ENCODE results near the gene FOXK1. TPM values are rescaled to one million over a fixed set of nuclear protein-coding genes. Genes with fewer than 3 reads are reported as not detected.

FOXK1 gene
- total RNA-seq, 1 experiment from 2014 or later = 20.8 TPM

DNA sequence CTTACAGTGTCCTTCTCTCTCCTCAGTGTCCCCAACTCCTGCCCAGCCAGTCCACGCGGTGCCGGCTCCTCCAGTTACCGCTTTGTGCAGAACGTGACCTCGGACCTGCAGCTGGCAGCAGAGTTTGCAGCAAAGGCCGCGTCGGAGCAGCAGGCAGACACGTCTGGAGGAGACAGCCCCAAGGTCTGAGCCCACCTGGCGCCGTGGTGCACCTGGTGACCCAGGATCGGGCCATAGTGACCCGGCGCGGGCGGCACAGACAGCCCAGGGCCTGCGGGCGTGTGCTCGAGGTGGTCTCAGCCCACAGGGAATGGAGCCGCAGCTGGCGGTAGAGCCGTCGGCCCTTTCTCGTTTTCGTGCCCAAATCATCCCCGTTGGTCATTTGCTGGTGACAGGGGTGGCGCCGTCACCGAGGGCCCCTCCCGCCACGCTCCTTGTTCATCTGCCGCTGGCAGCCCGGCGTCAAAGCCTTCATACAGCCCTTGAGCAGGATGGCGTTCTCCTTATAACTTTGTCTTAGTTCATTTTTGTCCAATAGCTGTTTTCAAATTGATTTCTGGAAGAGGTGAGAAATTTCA is 72.4 kb downstream of the FOXK1 start:
- no peak for DNase-seq (ENCODE audit: low spot score)
- in situ Hi-C loops (cut with HindIII; ENCODE audit: low sequenced_read_pairs) = no loop called here

DNA sequence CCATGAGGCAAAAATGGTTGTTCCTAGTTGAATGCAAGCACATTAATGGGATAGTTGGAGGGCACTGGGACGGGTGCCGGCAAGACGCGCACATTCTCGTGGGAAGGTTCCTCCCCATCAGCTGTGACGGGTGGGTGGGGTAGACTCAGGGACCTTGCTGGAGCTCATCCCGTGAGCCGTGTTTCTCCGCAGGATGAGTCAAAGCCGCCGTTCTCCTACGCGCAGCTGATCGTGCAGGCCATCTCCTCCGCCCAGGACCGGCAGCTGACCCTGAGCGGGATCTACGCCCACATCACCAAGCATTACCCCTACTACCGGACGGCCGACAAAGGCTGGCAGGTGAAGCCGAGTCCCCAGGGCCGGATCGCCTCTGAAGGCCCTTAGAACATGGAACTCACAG is 73.0 kb downstream of the FOXK1 start:
- in situ Hi-C loops (cut with HindIII; ENCODE audit: low sequenced_read_pairs) = no loop called here
- DNase-seq (ENCODE audit: low spot score) = no peak

DNA sequence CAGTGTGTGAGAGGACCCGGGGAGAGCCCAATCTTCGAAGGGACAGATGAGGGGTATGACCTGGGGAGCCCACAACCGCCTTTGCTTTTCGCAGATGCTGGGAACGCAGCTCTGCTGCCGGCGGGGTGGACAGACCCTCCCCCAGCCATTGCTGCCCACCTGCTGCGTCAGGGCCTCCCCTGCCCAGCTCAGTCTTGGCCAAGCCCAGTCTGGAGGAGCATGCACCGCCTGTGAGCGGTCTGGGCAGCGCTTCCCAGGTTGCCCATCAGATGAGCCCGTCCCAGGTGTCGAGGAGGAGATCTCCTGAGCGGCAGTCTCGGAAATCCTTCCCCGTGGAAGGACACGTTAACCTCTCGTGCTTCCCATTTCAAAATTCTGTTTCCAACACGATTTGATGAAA is 76.0 kb downstream of the FOXK1 start:
- no peak for DNase-seq (ENCODE audit: low spot score)
- in situ Hi-C loops (cut with HindIII; ENCODE audit: low sequenced_read_pairs) = no loop called here

DNA sequence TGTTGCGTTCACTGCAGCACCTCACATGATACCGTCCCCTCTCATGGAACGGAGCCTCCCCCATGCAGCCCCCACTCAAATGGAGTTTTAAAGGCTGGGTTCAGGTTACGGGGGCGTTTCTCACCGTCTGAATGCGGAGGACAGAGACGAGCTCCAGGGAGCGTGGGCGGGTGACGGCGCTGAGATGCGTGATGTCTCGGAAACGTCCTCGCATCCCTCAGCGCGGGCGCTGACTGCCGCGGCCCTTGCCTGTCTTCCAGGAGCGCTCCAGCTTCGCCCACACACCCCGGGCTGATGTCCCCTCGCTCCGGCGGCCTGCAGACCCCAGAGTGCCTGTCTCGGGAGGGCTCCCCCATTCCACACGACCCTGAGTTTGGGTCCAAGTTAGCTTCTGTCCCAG is 76.7 kb downstream of the FOXK1 start:
- DNase-seq (ENCODE audit: low spot score) = no peak
- in situ Hi-C loops (cut with HindIII; ENCODE audit: low sequenced_read_pairs) = no loop called here

DNA sequence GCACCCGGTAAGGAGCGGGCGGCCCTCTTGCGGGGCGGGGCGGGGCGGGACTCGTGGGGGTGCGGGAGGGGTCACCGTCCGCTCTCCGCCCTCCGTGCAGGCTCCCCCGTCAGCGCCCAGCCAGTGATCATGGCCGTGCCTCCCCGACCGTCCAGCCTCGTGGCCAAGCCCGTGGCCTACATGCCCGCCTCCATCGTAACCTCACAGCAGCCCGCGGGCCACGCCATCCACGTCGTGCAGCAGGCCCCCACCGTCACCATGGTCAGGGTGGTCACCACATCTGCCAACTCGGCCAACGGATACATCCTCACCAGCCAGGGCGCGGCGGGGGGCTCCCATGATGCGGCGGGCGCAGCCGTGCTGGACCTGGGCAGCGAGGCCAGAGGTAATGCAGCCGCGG is 77.1 kb downstream of the FOXK1 start:
- no peak for DNase-seq (ENCODE audit: low spot score)
- in situ Hi-C loops (cut with HindIII; ENCODE audit: low sequenced_read_pairs) = no loop called here

DNA sequence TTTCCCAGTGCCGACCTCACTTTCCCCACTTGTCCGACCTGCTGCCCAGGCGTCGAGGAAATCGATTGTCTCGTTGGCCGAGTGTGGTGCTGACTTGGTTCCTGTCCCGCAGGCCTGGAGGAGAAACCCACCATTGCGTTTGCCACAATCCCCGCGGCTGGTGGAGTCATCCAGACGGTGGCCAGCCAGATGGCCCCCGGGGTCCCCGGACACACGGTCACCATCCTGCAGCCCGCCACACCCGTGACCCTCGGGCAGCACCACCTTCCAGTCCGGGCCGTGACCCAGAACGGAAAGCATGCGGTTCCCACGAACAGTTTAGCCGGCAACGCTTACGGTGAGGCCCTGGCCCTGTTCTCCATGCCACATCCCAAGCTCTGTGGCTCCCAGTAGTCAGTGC is 78.9 kb downstream of the FOXK1 start:
- DNase-seq (ENCODE audit: low spot score) = no peak
- in situ Hi-C loops (cut with HindIII; ENCODE audit: low sequenced_read_pairs) = no loop called here

DNA sequence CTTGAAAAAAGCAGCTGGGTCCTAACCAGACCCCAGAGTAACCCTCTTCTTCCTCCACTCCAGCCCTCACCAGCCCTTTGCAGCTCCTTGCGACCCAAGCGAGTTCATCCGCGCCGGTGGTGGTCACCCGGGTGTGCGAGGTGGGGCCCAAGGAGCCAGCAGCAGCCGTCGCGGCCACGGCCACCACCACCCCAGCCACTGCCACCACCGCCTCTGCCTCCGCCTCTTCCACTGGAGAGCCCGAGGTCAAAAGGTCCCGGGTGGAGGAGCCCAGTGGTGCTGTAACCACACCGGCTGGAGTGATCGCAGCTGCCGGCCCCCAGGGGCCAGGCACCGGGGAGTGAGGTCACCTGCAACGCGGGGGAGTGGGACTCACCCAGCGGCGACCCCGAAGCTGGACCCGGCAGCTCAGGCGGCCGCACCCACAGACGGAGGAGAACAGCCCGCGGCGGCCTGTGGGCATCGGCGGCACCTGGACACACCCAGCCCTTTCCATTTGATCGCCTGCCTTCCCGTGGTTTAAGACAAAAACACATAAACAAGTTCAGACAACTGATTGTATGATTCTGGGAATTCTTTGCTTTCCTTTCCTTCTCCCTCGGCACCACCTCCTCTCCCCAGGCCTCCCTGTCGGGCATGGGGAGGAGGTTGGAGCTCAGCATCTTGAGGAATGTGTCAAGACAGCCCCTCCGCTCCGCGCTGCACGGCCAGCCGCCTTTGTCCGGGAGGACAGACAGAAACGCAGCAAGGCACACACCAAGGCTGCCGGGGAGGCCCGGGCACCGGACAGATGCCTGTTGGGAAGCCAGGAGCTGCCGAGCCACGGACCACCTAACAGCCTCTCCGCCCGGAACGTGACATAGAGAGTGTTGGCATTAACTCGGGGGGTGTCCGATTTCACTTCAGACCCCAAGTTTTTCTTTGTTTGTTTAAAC is 80.3 kb downstream of the FOXK1 start:
- DNase-seq (ENCODE audit: low spot score) = no peak
- in situ Hi-C loops (cut with HindIII; ENCODE audit: low sequenced_read_pairs) = no loop called here

DNA sequence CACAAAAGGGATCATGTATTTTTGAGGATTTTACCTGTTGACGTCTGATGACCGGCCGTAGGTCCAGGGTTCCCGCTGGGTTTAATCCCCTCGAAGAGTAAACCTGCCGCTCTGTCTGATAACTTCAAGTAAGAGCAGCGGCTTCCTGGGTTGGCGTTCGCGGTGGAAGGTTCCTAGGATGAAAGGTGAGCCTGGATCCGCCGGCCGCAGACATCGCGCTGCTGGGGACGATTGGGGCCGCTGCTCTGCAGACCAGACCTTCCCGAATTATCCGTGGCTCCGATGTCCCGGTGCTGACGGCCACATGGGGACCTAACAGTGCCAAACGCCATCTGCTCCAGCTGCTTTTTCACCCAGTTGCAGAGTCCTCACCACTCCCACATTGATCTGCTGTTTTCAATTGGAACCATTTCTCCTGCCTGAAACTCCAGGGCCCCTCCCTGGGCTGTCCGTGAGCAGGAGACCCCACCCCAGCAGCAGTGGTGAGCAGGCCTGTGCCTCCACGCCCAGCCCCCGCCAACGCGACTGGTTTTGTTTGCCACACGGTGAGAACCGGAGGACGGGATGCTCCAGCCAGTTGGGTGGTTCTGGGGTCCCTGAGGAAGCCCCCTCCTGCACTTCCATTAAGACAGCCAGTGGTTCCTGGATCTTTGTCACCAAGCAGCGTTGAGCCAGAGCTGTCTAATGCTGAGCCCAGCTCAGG is 81.1 kb downstream of the FOXK1 start:
- DNase-seq (ENCODE audit: low spot score) = no peak
- in situ Hi-C loops (cut with HindIII; ENCODE audit: low sequenced_read_pairs) = no loop called here

DNA sequence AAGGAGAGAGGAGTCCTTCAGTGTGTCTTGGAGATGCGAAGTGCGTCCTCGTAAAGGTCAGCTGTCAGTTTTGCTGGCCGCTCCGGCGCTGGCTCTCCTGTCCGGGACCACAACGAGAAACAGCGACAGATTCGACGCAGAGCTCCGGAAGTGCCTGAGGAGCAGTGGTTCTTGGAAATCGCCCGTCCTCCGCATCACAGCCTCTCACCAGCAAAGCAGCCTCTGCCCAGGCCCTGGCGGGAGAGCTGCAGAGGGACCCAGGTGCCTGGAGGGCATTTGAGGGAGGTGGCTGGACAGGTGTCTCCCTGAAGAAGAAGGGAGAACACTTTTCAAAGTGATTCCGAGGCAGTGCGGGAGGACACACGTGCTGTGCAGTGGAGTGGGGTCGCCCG is 81.7 kb downstream of the FOXK1 start:
- no peak for DNase-seq (ENCODE audit: low spot score)
- in situ Hi-C loops (cut with HindIII; ENCODE audit: low sequenced_read_pairs) = no loop called here

DNA sequence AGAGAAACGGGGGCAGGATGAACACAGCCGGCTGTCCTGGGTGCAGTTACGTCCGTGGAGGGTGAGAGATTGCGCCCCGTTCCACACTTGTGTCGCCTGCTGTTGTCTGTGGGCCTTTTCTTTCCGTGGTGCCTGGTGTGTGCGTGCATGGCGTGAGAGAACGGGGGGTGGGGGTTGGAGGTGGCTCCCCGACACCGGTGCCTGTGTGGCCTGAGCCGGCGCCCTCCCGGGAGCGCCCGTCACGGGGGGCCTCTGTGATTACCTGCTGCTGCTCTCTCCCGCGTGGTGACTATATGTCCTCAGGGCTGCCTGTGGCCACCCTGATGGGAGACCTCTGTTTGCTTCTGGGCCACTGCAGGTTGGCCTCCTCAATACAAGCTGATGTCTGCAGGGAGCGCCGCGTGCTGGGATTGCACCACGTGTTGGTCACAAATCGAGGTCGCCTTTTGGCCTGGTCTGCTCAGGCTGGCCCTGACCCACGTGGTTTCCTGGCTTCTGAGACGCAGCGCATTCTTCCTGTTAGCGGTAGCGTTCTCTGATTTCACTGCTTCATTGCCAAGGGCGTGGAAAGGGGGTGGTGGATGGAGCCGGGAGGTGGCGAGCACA is 82.4 kb downstream of the FOXK1 start:
- in situ Hi-C loops (cut with HindIII; ENCODE audit: low sequenced_read_pairs) = no loop called here

DNA sequence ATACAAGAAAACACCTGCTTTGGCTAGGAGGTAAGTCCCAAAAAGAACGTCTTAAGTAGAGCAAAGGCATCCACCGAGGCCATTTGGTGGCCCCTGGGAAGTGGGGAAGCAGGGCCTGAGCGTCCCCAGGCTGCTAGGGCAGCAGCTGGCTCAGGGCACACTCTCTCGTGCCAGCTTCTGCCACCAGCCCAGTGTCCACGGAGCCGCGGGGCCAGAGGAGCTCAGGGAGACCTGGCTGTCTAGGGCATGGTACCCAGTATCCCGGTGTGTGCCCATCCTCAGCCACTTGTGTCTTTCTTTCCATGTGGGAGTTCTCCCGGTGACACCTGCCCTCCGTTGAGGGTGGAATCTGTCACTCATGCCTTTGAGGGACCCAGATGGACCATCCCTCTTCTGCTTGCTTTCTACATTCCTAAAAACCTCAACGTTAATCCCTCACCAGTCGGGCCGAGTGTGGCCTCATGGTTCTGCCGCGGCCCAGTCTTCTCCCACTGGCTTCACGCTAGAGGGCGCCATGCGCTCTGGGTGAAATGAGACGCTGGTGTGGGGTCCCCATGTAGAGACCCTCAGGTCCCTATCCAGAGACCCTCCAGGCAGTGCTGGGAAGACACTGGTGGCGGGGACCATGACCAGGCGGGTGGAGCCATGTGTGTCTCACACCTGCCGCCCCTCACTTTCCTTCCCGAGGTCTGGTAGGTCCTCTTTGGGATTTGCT is 83.8 kb downstream of the FOXK1 start:
- DNase-seq (ENCODE audit: low spot score) = no peak
- in situ Hi-C loops (cut with HindIII; ENCODE audit: low sequenced_read_pairs) = no loop called here

More for the DNA sequence above, 82.4 kb downstream of the FOXK1 start:
- no peak for DNase-seq (ENCODE audit: low spot score)

DNA sequence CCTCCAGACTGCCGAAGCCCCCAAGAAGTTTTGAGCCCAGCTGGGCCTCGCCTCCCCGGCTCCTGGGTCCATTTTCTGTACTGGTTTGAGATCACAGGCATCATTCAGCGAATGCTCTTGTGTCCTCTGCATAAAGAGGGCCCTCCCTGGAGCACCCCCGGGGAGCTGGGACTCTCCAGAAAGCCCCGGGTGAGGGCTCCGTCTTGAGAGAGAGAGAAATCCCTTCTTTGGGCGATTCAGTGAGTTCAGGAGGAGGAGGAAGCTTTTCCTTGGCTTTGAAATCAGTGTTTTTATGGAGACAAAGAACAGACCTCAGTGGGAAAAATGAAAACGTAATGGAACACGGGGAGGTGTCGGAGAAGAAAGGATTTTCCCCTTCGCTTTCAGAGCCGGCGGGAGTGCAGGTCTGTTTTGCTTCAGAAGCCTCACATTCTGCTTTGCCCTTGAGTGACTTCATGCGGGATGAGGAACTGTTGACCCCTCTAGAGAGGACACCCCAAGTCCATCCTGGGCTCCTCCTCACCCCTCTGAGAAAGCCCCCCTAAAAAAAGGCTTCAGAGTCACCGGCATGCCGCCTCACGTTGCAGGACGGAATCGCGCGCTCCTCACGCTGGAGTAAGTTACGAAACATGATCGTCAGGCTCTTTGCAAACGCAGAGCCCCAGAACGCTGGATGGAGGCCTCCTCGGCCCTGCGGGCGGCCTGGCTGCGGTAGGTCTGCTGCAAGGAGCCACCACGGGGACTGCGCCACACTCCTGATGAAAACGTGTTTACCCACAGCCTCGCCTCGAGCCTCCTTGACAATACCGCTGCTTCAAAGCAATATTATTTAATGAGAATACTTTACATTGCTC is 84.8 kb downstream of the FOXK1 start:
- in situ Hi-C loops (cut with HindIII; ENCODE audit: low sequenced_read_pairs) = no loop called here
- DNase-seq (ENCODE audit: low spot score) = no peak

DNA sequence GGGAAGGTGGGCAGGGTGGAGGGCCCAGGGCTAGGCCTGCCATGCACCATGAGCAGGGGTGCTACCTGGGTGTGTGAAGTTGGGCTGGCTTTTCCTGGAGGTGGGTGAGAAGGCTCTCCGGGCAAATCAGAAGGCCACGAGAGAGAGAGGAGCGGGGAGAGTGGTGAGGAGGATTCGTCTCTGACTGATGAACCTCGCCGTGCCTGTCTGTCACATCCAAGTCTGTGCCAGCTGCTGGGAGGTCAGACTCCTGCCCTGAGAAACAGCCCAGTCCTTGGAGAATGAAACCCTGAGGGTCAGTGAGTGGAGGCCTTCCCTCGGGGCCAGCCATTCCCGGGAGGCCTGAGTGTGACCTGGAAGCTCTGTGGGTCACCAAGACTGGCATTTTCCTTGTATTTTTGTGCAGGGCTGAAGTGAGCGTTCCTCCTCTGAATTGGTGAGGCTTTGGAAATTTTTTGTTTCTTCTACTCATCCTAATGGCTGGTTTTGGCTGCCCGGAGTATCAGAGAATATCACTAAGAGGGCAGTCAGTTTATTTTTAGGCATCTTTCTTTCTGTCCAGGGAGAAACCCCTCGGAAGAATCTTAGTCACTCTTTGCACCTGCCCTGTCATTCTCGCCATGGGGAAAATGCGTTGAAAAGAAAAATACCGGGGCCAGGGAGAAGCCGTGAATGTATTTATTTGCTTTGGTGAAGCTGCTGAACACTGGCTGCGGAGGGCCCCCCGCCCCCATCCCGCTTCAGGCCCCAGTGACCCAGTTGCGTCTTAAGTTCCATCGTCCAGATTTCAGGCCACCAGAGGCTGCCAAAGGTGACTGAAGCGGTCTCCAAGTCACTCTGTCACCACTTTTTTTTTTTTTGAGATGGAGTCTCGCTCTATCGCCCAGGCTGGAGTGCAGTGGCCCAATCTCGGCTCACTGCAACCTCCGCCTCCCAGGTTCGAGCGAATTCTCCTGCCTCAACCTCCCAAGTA is 86.8 kb downstream of the FOXK1 start:
- in situ Hi-C loops (cut with HindIII; ENCODE audit: low sequenced_read_pairs) = no loop called here
- DNase-seq (ENCODE audit: low spot score) = no peak

DNA sequence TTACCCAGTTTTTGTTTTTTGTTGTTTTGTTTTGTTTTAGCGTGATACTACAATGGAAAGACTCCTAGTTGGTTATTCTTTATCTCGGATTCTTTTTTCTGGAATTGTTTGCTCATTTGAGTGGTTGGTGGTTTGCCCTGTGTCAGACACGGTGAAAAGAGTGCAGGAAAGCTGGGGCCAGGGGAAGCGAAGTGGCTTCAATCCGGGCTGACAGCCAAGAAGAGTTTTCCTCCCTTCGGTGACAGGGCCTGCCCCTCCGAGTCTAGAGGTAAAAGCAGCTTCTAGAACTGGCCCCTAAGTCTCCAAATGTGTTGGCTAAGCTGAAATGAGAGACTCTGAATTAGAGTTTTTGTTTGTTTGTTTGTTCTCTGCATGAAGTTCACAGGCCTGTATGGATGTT is 87.7 kb downstream of the FOXK1 start:
- DNase-seq (ENCODE audit: low spot score) = no peak
- in situ Hi-C loops (cut with HindIII; ENCODE audit: low sequenced_read_pairs) = no loop called here

DNA sequence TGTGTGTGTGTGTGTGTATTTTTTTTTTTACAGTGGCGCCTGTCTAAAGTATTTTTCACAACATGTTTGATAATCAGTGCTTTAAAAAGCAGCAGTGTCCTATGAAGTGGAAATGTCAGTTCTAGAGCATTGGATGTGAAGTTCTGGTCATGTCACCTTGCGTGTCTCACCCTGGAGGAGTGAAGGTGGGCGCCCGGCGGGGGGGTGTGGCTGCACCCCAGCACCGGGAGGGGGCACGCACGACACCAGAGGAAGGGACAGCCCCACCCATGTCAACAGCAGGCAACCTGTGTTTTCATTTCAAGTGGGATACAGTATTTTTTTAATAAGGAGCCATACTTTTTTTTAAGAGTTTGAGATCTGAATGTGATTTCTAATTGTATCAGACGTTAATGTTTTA is 88.8 kb downstream of the FOXK1 start:
- DNase-seq (ENCODE audit: low spot score) = no peak
- in situ Hi-C loops (cut with HindIII; ENCODE audit: low sequenced_read_pairs) = no loop called here

DNA sequence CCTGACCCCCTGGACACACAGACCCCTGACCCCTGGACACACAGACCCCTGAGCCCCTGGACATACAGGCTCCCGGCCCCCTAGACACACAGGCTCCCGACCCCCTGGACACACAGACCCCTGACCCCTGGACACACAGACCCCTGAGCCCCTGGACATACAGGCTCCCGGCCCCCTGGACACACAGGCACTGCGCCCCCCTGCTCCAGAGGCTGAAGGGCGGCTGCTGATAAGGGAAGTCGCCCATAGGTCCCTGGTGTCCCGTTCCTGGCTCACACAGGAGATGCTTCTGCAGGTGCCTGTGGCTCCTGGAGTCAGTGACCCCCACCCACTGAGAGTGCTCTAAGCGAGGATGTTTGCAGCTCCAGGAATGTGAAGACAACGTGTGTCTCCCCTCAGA is 89.6 kb downstream of the FOXK1 start:
- in situ Hi-C loops (cut with HindIII; ENCODE audit: low sequenced_read_pairs) = no loop called here
- no peak for DNase-seq (ENCODE audit: low spot score)

DNA sequence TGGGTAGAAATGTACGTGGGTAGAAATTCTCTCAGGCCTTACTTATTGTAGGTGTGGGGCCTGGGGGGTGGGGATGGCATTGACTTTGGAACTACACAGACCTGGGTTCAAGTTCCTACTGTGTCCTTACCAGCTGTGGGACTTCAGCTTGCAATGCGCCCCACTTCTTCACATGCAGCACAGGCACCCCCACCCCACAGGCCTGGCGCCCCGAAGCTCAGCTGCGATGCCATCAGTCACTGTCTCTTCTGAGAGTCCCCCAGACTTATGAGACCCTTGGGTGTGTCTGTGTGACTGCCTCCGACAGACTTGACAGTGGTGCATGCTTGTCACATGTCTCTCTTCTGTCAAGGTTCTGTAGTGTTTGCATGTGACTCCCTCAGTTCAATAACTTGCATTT is 90.2 kb downstream of the FOXK1 start:
- no peak for DNase-seq (ENCODE audit: low spot score)
- in situ Hi-C loops (cut with HindIII; ENCODE audit: low sequenced_read_pairs) = no loop called here

All from G401 (cell line).